HG03521 (cell line): ENCODE results near the gene RPS27.
A peak's percentile ranks its signal among the peaks of the same experiment; 100 is the strongest.

Experiments used
- ATAC-seq: cut with Tn5 transposase; IDR thresholded peaks from one replicate; pipeline ENCODE4 v1.9.1; 2021; ENCODE audit warnings: mild to moderate bottlenecking, moderate library complexity; ENCODE audit not compliant: unreplicated experiment

RPS27 gene

GRCh38 chr1:153990468-153991150 is at the start of gene RPS27:
Gene RPS27, plus strand, starts transcription at chr1:153990762. Its CDS starts 35 bp downstream, at chr1:153990797.
- peak; percentile 74 for ATAC-seq

GRCh38 chr1:153941826-153942725 is 48.5 kb upstream of the RPS27 start:
- ATAC-seq, result no peak

- no peak for ATAC-seq
These were observed 47.6 kb upstream of the RPS27 start for GRCh38 chr1:153942766-153943549.

GRCh38 chr1:153944005-153944826 is 46.3 kb upstream of the RPS27 start:
- no peak for ATAC-seq

GRCh38 chr1:153944827-153945117 is 45.8 kb upstream of the RPS27 start:
- no peak for ATAC-seq

- no peak for ATAC-seq
These were observed 45.3 kb upstream of the RPS27 start for GRCh38 chr1:153945131-153945794.

GRCh38 chr1:153945795-153946621 is 44.6 kb upstream of the RPS27 start:
- ATAC-seq, result peak; percentile 64

- ATAC-seq, result peak; percentile 53
These were observed 43.8 kb upstream of the RPS27 start, which contains the start of gene DENND4B for GRCh38 chr1:153946622-153947241. Gene DENND4B, minus strand, starts transcription at chr1:153946718. Its CDS starts 2,344 bp downstream, at chr1:153944374.

- ATAC-seq, result no peak
These were observed 39.4 kb upstream of the RPS27 start for GRCh38 chr1:153951183-153951582.

GRCh38 chr1:153951801-153952200 is 38.8 kb upstream of the RPS27 start:
- no peak for ATAC-seq

GRCh38 chr1:153953859-153954365 is 36.6 kb upstream of the RPS27 start:
- no peak for ATAC-seq

GRCh38 chr1:153954826-153955225 is 35.7 kb upstream of the RPS27 start:
- ATAC-seq, result no peak

GRCh38 chr1:153956997-153957715 is 33.4 kb upstream of the RPS27 start:
- ATAC-seq, result no peak

- peak; percentile 16 for ATAC-seq
These were observed 32.8 kb upstream of the RPS27 start for GRCh38 chr1:153957744-153958110.

- peak; percentile 77 for ATAC-seq
These were observed 32.2 kb upstream of the RPS27 start, which contains the start of gene CRTC2 for GRCh38 chr1:153958111-153958960. Gene CRTC2, minus strand, starts transcription at chr1:153958612. Its CDS starts 115 bp downstream, at chr1:153958497.

- ATAC-seq, result no peak
These were observed 31.7 kb upstream of the RPS27 start for GRCh38 chr1:153958961-153959260.

GRCh38 chr1:153959454-153959853 is 31.1 kb upstream of the RPS27 start:
- no peak for ATAC-seq
